DMS 273 (cell line): ENCODE results near the gene IGF2R.
A peak's percentile ranks its signal among the peaks of the same experiment; 100 is the strongest.
"Not testable (repeated sequence)": the region's sequence is repeated elsewhere in the genome, so short reads cannot be mapped to it uniquely, and the experiment has no call there.

Source experiments
- DNase-seq: peaks from one replicate; lab custom pipeline; 2025; ENCODE audit not compliant: unreplicated experiment; lab: John Stamatoyannopoulos, UW

IGF2R gene

GRCh38 chr6:159968295-159969203 lies at the start of gene IGF2R:
Gene IGF2R, plus strand, starts transcription at chr6:159969082. Its CDS starts 165 bp downstream, at chr6:159969247.
- peak; percentile 98 for DNase-seq

GRCh38 chr6:159919800-159920199 lies 49.1 kb upstream of the IGF2R start:
- no peak for DNase-seq

- not testable (repeated sequence) for DNase-seq
Measured at GRCh38 chr6:159924150-159924549, 44.7 kb upstream of the IGF2R start.

GRCh38 chr6:159926542-159927203 lies 42.2 kb upstream of the IGF2R start:
- DNase-seq = no peak

GRCh38 chr6:159929819-159930218 lies 39.1 kb upstream of the IGF2R start:
- peak; percentile 72 for DNase-seq

GRCh38 chr6:159931112-159931511 lies 37.8 kb upstream of the IGF2R start:
- no peak for DNase-seq

- DNase-seq = peak; percentile 10
Measured at GRCh38 chr6:159931846-159932245, 37.0 kb upstream of the IGF2R start.

- peak; percentile 73 for DNase-seq
Measured at GRCh38 chr6:159933077-159933476, 35.8 kb upstream of the IGF2R start.

- no peak for DNase-seq
Measured at GRCh38 chr6:159934181-159934580, 34.7 kb upstream of the IGF2R start.

- no peak for DNase-seq
Measured at GRCh38 chr6:159935065-159935464, 33.8 kb upstream of the IGF2R start.

- DNase-seq = no peak
Measured at GRCh38 chr6:159935633-159936032, 33.2 kb upstream of the IGF2R start.

- DNase-seq = no peak
Measured at GRCh38 chr6:159939591-159940016, 29.3 kb upstream of the IGF2R start.

GRCh38 chr6:159941286-159942113 lies 27.4 kb upstream of the IGF2R start:
- peak; percentile 72 for DNase-seq

GRCh38 chr6:159943101-159943632 lies 25.7 kb upstream of the IGF2R start:
- no peak for DNase-seq

GRCh38 chr6:159943968-159944598 lies 24.8 kb upstream of the IGF2R start:
- no peak for DNase-seq

- DNase-seq = no peak
Measured at GRCh38 chr6:159945801-159946392, 23.0 kb upstream of the IGF2R start.

GRCh38 chr6:159946912-159947311 lies 22.0 kb upstream of the IGF2R start:
- DNase-seq = no peak

GRCh38 chr6:159948199-159948598 lies 20.7 kb upstream of the IGF2R start:
- DNase-seq = no peak

GRCh38 chr6:159951772-159952171 lies 17.1 kb upstream of the IGF2R start:
- no peak for DNase-seq
